Daoy (cell line): ENCODE results near the gene AGBL4. TPM values are rescaled to one million over a fixed set of nuclear protein-coding genes. Genes with fewer than 3 reads are reported as not detected.

ENCODE experiments used
- DNase-seq: peaks from one replicate; pipeline ENCODE4 v3.0.0-alpha.2; 2015; ENCODE audit warnings: low read depth
- total RNA-seq: library from RNA; depleted of rRNA; stranded (reverse); fragments of >200 nt; shearing (Covaris generic); gene quantifications from 2 replicates; pipeline ENCODE4 v1.2.3, GENCODE V29; 2014

Gene AGBL4
- total RNA-seq, 1 experiment from 2014 or later, result not detected

- no peak for DNase-seq
These were observed 1258.4 kb downstream of the AGBL4 start for GRCh38 chr1:48765335-48765734.

- DNase-seq, result peak; percentile 13
These were observed 1261.8 kb downstream of the AGBL4 start for GRCh38 chr1:48761986-48762385.

- DNase-seq, result peak; percentile 9
These were observed 1262.3 kb downstream of the AGBL4 start for GRCh38 chr1:48761411-48761810.

GRCh38 chr1:48760857-48761256 is 1262.9 kb downstream of the AGBL4 start:
- DNase-seq, result no peak

- no peak for DNase-seq
These were observed 1264.8 kb downstream of the AGBL4 start for GRCh38 chr1:48758976-48759375.

GRCh38 chr1:48757363-48757762 is 1266.4 kb downstream of the AGBL4 start:
- no peak for DNase-seq

GRCh38 chr1:48756683-48757316 is 1267.0 kb downstream of the AGBL4 start:
- DNase-seq, result no peak

GRCh38 chr1:48753293-48753692 is 1270.5 kb downstream of the AGBL4 start:
- no peak for DNase-seq

- no peak for DNase-seq
These were observed 1273.6 kb downstream of the AGBL4 start for GRCh38 chr1:48750109-48750508.

- no peak for DNase-seq
These were observed 1274.7 kb downstream of the AGBL4 start for GRCh38 chr1:48749068-48749467.

- no peak for DNase-seq
These were observed 1276.8 kb downstream of the AGBL4 start for GRCh38 chr1:48746906-48747305.

- no peak for DNase-seq
These were observed 1279.7 kb downstream of the AGBL4 start for GRCh38 chr1:48744032-48744431.

- DNase-seq, result no peak
These were observed 1280.3 kb downstream of the AGBL4 start for GRCh38 chr1:48743480-48743879.

- DNase-seq, result peak; percentile 25
These were observed 1282.4 kb downstream of the AGBL4 start for GRCh38 chr1:48741380-48741779.

- DNase-seq, result no peak
These were observed 1283.1 kb downstream of the AGBL4 start for GRCh38 chr1:48740621-48741020.

GRCh38 chr1:48739091-48739490 is 1284.7 kb downstream of the AGBL4 start:
- no peak for DNase-seq

- DNase-seq, result no peak
These were observed 1285.4 kb downstream of the AGBL4 start for GRCh38 chr1:48738356-48738755.

GRCh38 chr1:48735796-48736195 is 1288.0 kb downstream of the AGBL4 start:
- no peak for DNase-seq

GRCh38 chr1:48730164-48730910 is 1293.4 kb downstream of the AGBL4 start:
- DNase-seq, result no peak

GRCh38 chr1:48728584-48728983 is 1295.2 kb downstream of the AGBL4 start:
- no peak for DNase-seq

- DNase-seq, result no peak
These were observed 1297.1 kb downstream of the AGBL4 start for GRCh38 chr1:48726557-48727215.

GRCh38 chr1:48726139-48726538 is 1297.6 kb downstream of the AGBL4 start:
- no peak for DNase-seq
